ENCODE data around the gene FKBP8.
A peak's percentile ranks its signal among the peaks of the same experiment; 100 is the strongest.
"Not testable (repeated sequence)": the region's sequence is repeated elsewhere in the genome, so short reads cannot be mapped to it uniquely, and the experiment has no call there.

Gene FKBP8

DNA sequence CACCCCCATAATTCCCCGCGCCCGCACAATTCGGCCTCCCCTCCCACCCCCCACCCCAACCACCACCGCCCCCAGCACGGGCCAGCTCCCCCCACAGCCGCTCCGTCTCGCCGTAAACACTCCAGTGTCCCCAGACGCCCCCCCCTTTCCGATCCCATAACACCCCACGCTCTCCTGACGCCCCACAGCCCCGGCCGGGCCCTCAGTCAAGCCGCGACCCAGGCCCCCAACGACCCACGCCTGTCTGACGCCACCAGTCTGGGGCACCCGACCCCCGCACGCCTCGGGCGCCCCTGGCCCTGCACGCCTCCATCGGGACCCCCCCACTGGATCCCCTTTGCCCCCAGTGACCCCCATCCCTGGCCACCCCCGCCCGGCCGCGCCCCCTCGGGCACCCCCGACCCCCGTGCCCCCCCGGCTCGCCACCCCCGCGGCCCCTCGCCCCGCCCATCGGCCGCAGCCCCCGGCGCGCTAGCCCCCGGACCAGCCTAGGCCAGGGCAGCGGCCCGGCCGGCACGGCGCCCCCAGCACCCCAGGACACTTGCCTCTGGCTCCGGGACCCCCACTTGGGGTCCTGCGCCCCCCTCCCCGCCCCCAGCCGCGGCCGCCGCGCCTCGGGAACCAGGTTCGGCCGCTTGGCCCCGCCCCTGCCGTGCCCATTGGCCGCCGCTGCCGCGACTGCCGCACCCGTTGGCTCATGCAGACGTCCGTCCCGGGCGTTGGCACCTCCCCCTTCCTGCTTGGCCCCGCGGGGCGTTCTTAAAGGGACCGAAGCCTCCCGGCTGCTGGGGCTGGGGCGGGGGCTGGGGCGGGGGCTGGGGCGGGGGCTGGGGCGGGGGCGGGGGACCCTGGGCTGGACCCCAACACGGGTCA, at the start of gene FKBP8:
FKBP8 (minus strand) TSS at position 633 of the 873 bp plus-strand sequence. CDS start 1,603 bp downstream, outside the sequence.
- peak; percentile 82 to 94 (median 90) for DNase-seq (ENCODE audit: low read depth in 3 of 3, low spot score in 1 of 3)

DNA sequence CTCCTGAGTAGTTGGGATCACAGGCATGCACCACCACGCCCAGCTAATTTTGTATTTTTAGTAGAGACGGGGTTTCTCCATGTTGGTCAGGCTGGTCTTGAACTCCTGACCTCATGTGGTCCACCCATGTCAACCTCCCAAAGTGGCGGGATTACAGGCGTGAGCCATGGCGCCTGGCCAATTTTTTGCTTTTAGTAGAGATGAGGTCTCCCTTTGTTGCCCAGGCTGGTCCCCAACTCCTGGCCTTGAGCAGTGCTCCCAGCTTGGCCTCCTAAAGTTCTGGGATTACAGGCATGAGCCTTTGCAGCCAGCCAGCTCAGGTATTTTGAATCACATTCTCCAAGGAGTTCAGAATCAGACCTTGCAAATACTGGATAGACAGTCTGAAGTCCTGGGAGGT, 49.4 kb upstream of the FKBP8 start:
- not testable (repeated sequence) for DNase-seq (ENCODE audit: low read depth in 3 of 3, low spot score in 1 of 3)

DNA sequence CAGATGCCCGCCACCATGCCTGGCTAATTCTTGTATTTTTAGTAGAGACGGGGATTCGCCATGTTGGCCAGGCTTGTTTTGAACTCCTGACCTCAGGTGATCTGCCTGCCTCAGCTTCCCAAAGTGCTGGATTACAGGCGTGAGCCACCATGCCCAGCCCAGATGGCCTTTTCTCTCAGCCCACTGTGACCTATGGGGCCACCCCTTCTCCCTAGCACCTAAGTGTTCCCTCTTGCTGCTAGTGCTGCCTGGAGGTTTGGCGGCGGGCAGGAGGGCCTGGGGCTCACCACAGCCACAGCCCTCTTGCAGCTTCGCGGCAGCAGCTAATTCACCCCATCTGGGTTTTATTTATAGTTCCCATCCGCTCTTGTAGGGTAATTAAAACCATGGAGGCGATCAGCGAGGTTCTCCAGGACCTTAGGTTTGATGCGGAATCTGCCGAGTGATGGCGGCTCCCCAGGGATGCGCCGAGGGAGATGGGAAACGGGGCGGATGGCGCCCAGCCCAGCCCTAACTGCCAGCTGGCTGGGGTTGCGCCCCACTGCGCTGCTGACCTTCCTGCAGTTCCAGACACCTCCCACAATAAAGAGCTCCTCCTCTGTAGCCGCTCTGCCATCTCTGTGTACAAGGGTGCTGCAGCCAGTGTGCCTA, 48.5 kb upstream of the FKBP8 start:
- no peak for DNase-seq (ENCODE audit: low read depth in 3 of 3, low spot score in 1 of 3)

DNA sequence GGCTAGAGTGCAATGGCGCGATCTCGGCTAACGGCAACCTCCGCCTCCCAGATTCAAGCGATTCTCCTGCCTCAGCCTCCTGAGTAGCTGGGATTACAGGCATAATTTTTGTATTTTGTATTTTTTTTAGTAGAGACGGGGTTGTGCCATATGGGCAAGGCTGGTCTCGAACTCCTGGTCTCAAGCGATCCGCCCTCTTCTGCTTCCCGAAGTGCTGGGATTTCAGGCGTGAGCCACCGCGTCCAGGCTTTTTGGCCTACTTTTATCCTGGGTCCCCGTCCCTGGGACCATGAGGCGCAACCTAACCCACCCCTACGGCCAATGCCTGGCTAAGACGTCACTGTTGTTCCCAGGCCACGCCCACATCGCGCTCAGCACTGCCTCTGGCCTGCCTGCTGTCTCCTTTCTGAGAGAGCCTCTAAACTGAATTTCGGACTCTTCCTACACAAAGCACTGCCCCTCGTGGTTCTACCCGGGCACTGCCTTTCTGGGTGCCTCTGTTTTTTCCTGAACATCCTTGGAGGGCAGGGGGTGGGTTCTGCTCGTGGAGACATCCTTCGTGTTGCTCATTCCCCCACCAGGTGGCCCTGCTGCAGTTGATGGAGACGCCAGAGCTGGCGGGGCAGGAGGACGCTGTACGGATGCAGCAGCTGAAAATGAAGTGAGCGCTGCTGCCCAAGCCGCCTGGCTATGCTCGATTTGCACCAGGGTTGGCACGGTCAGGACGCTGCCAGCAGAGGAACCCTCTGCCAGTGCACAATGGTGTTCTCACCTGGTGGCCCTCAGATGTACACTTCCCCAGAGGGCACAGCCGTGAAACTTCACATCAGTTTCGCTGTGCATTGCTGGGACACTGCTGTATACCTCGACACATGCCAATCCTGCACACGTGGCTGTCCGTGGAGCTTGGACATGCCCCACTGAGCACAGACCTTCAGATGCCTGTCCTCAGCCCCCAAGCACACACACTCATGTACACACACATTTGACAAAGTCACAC, 47.2 kb upstream of the FKBP8 start:
- DNase-seq (ENCODE audit: low read depth in 3 of 3, low spot score in 1 of 3): no peak

DNA sequence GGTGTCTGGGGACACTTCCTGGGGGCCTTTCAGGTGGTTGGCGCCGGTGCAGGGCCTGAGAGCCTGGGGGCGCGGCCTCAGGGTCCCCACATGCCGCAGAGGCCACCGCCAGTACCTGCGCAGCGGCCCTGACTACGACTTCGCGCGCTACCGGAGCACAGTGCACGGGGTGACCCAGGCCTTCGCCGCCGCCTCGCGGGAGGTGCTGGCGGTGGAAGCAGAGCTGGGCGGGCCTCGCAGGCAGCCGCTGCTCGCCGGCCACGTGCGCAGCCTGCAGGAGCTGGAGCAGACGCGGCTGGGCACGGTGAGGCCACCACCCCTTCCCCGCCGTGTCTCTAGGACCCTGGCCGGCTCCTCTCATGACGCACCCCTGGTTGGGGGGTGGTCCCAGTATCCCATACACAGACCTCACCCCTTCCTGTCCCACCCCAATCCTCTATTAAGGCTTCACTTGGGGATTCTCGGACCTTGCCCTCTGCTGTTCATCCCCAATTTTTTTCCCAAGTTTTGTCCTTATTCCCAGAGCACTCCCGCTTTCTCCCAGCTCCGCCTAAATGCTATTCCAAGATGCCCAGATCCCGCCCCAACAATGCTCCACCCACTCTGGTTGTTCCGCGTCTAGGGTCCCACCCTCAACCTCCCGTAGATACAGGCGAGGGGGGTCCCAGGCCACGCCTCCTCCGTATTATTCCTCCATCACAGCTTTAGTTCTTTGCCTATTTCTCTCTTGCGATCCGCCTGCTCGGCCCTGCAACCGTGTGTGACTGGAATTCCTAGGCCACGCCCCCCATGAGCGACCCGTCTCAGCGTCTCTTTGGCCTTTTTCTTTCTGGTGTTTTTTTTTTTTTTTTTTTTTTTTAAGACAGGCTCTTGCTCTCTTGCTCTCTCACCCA, 46.3 kb upstream of the FKBP8 start:
- DNase-seq (ENCODE audit: low read depth in 3 of 3, low spot score in 1 of 3): peak; percentile 24 to 45 (median 37)

DNA sequence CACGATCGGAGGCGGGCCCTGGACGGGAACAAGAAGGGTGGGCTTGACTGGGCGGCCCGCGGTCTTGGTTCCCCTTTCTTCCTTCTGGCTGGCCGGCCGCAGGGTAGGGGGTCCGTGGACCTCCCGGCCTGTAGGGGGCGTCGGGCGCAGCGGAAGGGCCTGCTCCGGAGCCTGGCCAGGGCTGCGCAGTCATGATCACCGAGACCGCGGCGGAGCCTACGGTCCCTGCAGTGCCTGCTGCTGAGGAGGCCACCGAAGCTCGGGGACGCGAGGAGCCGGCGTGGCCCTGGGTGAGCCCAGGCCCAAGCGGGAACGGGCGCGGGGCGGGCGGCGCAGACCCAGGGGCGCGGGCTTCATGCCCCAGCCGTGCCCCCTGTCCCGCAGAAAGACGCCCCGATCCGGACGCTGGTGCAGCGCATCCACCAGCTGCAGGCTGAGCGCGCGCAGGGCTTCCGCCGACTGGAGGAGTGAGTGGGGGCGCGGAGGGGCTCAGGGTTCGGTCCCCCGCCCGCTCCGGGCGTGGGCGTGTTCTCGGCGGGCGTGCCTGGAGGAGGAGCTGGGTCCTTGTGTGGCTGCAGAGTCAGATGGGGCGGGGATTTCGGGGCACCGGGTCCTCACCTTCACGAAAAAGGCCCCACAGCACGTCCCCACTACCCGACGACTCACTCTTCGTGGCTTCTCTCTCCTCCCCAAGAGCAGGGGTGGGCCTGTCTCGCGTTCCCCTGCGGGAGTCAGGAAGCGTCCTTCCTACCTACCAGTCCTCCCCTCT, 45.4 kb upstream of the FKBP8 start, which contains the start of gene REX1BD:
REX1BD (plus strand) TSS at position 188 of the 769 bp plus-strand sequence; CDS start at position 192, 4 bp downstream.
- peak; percentile 64 to 84 (median 76) for DNase-seq (ENCODE audit: low read depth in 3 of 3, low spot score in 1 of 3)

DNA sequence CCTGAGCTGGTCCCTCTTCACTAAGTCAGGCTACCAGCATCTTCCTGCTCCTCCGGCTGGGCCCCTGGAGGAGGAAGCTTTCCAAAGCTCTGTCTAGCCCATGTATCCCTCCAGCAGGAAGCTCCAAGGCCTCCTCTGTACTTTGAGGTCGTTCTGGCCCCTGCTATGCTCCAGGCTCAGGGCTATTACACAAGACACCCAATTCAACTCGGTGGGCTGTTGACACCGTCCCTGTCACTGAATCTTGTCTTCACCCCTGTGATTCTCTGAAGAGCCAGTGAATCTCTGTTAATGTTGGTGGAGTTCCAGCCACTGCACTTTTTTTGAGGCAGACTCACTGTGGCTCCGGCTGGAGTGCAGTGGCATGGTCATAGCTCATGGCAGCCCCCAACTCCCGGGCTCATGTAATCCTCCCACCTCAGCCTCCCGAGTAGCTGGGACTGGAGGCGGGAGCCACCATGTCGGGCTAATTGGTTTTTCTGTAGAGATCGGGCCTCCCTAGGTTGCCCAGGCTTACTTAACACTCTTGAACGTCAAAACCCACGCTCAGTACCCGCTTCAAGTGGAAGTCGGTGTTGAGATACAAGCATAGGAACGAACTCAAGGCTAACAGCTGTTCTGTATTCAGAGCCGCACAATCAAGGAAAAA, 44.7 kb upstream of the FKBP8 start:
- DNase-seq (ENCODE audit: low read depth in 3 of 3, low spot score in 1 of 3): no peak

DNA sequence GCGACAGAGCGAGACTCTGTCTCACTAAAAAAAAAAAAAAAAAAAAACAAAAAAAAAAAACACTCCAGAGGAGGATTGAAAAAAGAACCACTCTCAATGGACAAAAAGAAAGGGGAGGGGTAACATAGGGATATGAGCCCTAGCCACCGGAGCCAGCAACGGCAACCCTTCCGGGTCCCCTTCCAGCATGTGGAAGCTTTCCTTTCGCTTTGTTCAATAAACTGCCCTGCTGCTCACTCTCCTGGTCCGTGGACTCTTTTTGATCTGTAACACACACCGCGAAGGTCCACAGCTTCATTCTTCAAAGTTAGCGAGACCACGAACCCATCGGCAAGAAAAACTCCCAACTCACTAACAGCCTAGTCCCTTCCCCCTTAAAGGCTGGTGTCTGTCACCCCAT, 44.2 kb upstream of the FKBP8 start:
- DNase-seq (ENCODE audit: low read depth in 3 of 3, low spot score in 1 of 3): no peak

DNA sequence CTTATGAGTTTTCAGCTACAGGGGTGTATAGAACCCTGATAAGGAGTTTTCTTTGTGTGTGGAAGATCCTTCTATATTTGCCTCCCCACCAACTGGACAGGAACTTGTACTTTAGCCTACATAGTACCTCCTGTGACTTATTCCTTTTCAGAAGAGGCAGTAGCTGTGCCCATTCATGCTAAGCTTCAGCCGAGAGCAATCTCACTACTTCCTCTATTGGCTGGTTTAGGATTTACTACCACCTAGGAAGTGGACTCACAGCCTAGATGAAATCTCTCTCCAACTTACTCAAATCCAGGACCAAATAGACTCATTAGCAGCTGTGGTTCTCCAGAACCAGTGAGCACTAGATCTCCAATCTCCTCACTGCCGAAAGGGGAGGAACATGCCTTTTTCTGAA, 42.9 kb upstream of the FKBP8 start:
- DNase-seq (ENCODE audit: low read depth in 3 of 3, low spot score in 1 of 3): no peak

DNA sequence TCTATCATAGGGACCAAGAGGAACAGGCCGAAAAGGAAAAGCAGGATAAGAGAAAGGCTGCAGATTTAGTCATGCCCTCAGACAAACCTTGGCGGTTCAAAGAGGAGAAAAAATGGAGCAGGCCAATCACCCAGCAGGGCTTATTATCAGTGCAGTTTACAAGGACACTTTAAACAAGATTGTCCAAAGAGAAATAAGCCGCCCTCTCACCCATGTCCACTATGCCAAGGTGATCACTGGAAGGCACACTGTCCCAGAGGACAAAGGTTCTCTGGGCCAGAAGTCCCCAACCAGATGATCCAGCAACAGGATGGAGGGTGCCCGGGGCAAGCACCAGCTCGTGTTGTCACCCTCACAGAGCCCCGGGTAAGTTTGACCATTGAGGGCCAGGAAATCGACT, 36.9 kb upstream of the FKBP8 start:
- no peak for DNase-seq (ENCODE audit: low read depth in 3 of 3, low spot score in 1 of 3)

DNA sequence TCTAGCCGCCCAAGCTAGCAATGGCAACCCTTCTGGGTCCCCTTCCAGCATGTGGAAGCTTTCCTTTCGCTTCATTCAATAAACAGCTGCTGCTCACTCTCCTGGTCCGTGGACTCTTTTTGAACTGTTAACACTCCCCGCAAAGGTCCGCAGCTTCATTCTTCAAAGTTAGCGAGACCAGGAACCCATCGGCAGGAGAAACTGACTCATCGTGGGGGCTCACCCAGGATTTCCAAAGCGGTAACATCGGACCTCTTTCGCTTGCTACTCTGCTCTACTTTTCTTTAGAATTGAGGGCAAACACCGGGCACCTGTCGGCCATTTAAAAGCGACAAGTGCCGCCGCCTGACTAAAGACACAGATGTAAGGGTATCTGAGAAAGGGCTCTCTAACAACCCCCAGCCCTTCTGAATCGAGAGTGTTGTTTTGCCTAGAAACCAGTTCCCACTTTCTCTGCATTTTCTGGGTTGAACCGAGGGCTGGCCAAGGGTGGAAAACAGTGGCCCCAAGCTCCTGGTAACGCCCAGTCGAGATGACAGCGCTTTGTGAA, 34.1 kb upstream of the FKBP8 start:
- DNase-seq (ENCODE audit: low read depth in 3 of 3, low spot score in 1 of 3): no peak

DNA sequence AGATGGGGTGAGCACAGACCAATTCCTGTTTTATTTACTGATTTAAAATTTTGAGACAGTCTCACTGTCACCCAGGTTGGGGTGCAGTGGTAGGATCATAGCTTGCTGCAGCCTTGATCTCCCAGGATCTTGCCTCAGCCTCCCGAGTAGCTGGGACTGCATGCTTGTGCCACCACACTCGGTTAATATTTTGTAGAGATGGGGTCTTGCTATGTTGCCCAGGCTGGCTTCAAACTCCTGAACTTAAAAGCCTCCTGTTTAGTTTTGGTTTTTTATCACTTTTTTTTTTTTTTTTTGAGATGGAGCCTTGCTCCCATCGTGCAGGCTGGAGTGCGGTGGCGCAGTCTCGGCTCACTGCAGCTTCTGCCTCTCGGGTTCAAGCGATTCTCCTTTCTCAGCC, 33.0 kb upstream of the FKBP8 start:
- no peak for DNase-seq (ENCODE audit: low read depth in 3 of 3, low spot score in 1 of 3)

DNA sequence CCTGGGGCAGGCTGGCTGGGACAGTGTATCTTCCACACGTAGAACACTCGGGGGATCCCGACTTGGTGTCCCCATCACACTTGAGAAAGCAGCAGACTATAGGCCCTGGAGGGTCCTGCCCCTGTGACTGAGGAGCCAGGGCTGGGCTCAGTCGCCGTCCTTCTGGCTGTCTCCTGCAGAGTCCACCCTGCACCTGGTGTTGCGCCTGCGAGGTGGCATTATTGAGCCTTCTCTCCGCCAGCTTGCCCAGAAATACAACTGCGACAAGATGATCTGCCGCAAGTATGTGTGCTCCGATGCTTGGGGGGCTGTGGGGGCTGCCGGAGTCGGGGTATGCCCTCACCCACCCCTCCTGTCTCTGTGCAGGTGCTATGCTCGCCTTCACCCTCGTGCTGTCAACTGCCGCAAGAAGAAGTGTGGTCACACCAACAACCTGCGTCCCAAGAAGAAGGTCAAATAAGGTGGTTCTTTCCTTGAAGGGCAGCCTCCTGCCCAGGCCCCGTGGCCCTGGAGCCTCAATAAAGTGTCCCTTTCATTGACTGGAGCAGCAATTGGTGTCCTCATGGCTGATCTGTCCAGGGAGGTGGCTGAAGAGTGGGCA, 31.4 kb upstream of the FKBP8 start:
- no peak for DNase-seq (ENCODE audit: low read depth in 3 of 3, low spot score in 1 of 3)

DNA sequence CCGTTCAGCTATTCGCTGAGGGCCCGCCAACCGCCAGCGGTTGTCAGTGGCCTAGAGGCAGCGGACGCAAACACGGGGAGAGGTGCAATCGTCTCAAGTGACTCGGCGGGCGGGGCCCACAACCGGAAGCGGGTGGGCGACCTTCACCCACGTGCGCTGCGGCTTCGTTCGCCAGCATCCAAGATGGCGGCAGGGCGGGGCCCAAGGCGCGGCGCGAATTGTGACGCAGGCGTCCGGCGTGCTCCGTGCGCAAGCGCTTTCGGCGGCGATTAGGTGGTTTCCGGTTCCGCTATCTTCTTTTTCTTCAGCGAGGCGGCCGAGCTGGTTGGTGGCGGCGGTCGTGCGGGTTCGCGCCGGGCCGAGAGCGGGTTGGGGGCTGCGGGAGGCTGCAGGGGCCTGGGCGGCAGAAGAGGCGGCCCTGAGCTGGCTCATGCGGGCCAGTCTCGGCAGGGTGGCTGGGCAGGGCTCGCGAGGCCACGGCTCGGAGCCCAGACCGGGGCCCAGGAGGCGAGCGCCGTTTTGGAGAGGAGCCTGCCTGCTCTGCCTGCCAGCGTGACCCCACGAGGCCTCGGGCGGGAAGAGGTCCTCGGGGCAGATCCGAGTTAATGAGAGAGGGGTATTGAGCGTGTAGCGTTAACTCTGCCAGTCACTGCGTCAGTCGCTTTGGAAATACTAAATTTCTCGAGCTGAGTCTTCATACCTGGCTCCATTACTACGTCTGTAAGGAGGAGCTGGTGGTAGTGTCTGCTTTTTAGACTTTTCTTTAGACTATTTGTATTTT, 28.4 kb upstream of the FKBP8 start, which contains the start of gene UBA52:
UBA52 (plus strand) TSS at position 294 of the 781 bp plus-strand sequence. CDS start 1,444 bp downstream, outside the sequence.
- peak; percentile 94 to 99 (median 97) for DNase-seq (ENCODE audit: low read depth in 3 of 3, low spot score in 1 of 3)

DNA sequence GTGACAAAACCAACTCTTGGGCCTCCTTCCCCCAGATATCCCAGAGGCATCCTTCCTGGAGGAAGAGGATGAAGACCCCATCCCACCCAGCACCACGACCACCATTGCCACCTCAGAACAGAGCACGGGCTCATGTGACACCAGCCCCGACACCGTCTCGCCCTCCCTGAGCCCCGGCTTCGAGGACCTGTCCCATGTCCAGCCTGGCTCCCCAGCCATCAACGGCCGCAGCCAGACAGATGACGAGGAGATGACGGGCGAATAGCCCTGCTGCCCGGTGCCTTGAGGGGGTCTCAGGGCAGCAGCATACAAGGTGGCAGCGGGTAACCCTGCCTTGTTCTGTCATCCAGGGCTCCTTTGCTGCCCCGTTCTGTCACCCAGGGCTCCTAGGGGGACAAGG, 25.0 kb upstream of the FKBP8 start:
- no peak for DNase-seq (ENCODE audit: low read depth in 3 of 3, low spot score in 1 of 3)

DNA sequence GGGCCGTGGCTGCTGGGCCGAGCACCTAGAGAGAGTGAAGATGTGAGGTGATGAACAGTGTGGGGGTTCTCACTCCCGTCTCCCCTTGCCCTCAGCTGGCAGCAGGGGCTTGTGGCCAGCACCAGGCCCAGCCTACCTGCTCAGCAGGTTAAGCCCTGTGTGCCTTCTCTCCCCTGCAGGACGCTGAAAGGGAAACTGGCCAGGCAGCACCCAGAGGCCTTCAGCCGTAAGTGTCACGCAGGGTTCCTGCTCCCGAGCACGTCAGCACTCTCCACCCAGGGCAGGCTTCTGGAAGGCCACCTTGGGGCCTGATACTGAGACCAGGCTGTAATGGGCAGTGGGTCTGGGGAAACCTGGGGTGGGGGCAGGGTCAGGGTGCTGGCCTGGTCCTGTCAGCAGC, 23.6 kb upstream of the FKBP8 start:
- DNase-seq (ENCODE audit: low read depth in 3 of 3, low spot score in 1 of 3): no peak

DNA sequence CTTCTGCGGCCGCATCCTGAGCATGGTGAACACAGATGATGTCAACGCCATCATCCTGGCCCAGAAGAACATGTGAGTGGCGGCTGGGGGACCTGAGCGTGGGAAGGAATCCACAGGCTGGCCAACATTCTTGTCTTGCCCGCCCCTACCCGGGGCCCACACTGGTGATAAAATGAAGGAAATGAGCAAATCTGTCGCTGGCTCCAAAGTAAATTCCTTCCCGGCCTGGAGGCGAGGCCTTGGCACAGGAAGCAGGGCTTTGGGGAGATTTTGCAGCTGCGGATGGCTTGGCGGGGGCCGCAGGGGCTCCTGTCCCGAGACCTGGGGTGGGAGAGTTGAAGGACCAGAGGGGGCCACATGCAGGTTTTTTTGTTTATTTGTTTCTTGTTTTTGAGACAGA, 18.7 kb upstream of the FKBP8 start:
- DNase-seq (ENCODE audit: low read depth in 3 of 3, low spot score in 1 of 3): no peak
